ENCODE results near the gene FAF1.

DNA sequence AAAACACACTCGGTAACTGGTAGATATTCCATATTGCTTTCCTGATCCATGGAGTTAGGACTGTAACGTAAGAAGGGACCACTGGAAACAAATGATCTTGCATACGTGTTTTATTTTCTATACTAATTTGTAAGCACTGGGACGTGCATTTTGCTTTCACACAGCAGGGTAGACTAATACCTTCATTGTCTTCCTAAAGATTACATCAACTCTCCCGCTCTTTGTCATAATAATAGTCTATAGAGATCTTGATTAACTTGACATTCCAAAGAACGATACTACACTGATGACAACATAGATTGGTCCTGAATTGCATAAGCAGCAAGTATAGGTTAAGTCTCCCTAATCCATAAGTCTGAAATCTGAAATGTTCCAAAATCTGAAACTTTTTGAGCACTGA, 166.5 kb downstream of the FAF1 start:
- TF ChIP-seq, protein P1, sequence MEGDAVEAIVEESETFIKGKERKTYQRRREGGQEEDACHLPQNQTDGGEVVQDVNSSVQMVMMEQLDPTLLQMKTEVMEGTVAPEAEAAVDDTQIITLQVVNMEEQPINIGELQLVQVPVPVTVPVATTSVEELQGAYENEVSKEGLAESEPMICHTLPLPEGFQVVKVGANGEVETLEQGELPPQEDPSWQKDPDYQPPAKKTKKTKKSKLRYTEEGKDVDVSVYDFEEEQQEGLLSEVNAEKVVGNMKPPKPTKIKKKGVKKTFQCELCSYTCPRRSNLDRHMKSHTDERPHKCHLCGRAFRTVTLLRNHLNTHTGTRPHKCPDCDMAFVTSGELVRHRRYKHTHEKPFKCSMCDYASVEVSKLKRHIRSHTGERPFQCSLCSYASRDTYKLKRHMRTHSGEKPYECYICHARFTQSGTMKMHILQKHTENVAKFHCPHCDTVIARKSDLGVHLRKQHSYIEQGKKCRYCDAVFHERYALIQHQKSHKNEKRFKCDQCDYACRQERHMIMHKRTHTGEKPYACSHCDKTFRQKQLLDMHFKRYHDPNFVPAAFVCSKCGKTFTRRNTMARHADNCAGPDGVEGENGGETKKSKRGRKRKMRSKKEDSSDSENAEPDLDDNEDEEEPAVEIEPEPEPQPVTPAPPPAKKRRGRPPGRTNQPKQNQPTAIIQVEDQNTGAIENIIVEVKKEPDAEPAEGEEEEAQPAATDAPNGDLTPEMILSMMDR (IDR thresholded peaks at IDR 0.05): no peak
- TF ChIP-seq POLR2AphosphoS5 (IDR thresholded peaks at IDR 0.05) (no peak), POLR2A (IDR thresholded peaks at IDR 0.05) (no peak), EP300 (IDR thresholded peaks at IDR 0.05) (no peak)
